HUES64 (cell line): ENCODE measurements around the gene TOLLIP.
"Not testable (repeated sequence)": the region's sequence is repeated elsewhere in the genome, so short reads cannot be mapped to it uniquely, and the experiment has no call there.

Source experiments
- H3K27ac ChIP-seq: 2 replicates; pipeline ENCODE4 v1.7.0; 2013; ENCODE audit warnings: low read depth, low read length, inconsistent platforms
- H3K27me3 ChIP-seq: 2 replicates; pipeline ENCODE4 v1.6.1; 2013; ENCODE audit warnings: mild to moderate bottlenecking, low read length; ENCODE audit not compliant: insufficient read depth
- H3K36me3 ChIP-seq: 2 replicates; pipeline ENCODE4 v1.6.1; 2013; ENCODE audit warnings: mild to moderate bottlenecking, low read length; ENCODE audit not compliant: insufficient read depth
- H3K4me1 ChIP-seq: 2 replicates; pipeline ENCODE4 v1.6.1; 2013; ENCODE audit warnings: mild to moderate bottlenecking, low read length, moderate library complexity; ENCODE audit not compliant: insufficient read depth
- H3K4me3 ChIP-seq: 2 replicates; pipeline ENCODE4 v1.5.1; 2013; ENCODE audit warnings: mild to moderate bottlenecking, low read length, moderate library complexity
- H3K9ac ChIP-seq: 2 replicates; pipeline ENCODE4 v1.6.1; 2013; ENCODE audit warnings: mild to moderate bottlenecking, low read depth, low read length
- H3K9me3 ChIP-seq: 2 replicates; pipeline ENCODE4 v1.6.1; 2013; ENCODE audit warnings: low read depth, low read length; ENCODE audit not compliant: insufficient read depth
- WGBS: fragments of 150-250, 120-280 bp; methylation state at CpG from one replicate; pipeline ENCODE4 v1.1.7; 2013; ENCODE audit warnings: missing lambda C conversion rate; 5-methylcytosine and 5-hydroxymethylcytosine counted together

The TOLLIP gene

DNA sequence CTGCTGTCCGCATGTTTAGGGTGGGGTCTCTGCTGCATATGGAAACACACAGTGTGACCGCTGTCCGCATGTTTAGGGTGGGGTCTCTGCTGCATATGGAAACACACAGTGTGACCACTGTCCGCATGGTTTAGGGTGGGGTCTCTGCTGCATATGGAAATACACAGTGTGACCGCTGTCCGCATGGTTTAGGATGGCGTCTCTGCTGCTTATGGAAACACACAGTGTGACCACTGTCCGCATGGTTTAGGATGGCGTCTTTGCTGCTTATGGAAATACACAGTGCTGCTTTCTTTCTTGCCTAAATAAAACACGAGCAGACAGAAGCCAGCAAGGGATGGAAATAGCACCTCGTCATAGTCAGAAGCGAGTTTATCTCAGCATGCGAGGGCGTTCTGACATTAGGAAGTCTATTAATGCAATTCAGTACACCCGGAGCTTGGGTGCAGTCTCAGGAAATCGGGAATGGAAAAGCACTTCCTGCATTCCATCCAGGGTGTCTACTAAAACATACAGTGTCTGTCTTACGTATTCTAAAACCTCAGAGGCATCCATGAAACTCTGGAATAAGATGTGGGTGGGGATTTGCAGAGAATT is 32.6 kb upstream of the TOLLIP start:
- no peaks in the 10 kb centered on the region for H3K4me1 ChIP-seq
- H3K27me3 ChIP-seq: peaks cover 21% of the 10 kb centered on the region
- no peak overlapping the region for H3K9ac ChIP-seq
- 86% methylated on average over 16 of the region's 17 CpGs for WGBS
- no peak overlapping the region for H3K27ac ChIP-seq
- no peak overlapping the region for H3K4me3 ChIP-seq
- no peaks in the 10 kb centered on the region for H3K9me3 ChIP-seq
- no peaks in the 10 kb centered on the region for H3K36me3 ChIP-seq

DNA sequence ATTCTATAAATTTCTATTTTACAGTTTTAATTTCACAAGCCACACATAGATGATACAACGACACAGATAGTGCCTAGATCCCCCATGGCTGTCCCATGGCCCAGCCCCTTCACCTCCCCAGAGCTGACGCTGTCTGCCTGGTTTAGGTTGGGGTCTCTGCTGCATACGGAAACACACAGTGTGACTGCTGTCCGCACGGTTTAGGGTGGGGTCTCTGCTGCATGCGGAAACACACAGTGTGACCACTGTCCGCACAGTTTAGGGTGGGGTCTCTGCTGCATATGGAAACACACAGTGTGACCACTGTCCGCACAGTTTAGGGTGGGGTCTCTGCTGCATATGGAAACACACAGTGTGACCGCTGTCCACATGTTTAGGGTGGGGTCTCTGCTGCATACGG is 31.8 kb upstream of the TOLLIP start:
- H3K4me3 ChIP-seq, H3K9ac ChIP-seq, H3K27ac ChIP-seq, H3K9me3 ChIP-seq, H3K36me3 ChIP-seq, H3K4me1 ChIP-seq: not testable (repeated sequence)
- 84% methylated on average over 10 of the region's 10 CpGs for WGBS
- peaks cover 27% of the 10 kb centered on the region for H3K27me3 ChIP-seq

DNA sequence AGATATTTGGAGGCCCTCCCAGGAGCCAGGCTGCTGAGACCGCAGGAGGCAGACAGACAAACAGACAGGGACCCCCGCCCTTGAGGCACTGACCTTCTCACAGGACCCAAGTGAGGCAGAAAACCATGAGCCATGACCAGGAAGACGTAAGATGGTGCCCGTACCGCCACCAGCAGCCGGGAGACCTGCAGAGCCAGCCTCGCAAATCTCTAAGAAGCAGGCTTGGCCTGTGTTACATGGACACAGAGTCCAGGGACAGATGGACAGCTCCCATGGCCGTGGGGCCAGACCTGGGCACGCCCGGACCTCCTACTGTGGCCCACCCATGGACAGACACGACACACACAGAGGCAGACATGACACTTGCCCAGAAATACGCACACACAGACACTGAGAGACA is 30.7 kb upstream of the TOLLIP start:
- 83% methylated on average over 12 of the region's 12 CpGs for WGBS
- Histone ChIP-seq H3K4me3 (no peak overlapping the region), H3K9me3 (no peaks in the 10 kb centered on the region), H3K9ac (no peak overlapping the region), H3K27ac (no peak overlapping the region), H3K4me1 (peaks cover 4% of the 10 kb centered on the region; the same call in 1 of the 2 replicates), H3K27me3 (peaks cover 37% of the 10 kb centered on the region), H3K36me3 (no peaks in the 10 kb centered on the region)

DNA sequence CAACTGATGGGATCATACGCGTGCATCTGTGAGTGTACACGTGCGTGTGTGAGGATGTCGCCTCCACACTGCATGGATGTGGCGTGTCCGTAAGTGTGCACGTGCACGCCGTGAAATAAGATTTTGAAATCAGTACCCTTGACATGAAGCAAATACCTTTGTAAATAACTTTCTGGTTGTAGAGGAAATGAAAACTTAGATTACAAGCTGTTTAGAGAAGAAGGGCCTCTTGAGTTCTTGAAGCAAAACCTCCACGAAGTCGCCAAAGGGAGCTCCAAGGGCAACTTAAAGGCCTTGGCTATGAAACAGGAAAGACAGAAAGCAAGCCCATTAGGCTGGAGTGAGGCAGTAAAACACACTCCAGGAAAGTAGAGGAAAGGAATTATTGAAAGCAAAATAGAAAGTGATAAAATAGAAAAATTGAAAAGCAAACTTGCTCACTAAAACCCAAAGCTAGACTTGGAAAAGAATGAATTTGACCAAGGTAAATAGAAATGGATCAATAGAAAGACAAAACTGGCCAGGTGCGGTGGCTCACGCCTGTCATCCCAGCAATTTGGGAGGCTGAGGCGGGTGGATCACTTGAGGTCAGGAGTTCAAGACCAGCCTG is 29.7 kb upstream of the TOLLIP start:
- 90% methylated on average over 15 of the region's 15 CpGs for WGBS
- no peak overlapping the region for H3K27ac ChIP-seq
- H3K9me3 ChIP-seq: peaks cover 2% of the 10 kb centered on the region; the same call in 1 of the 2 replicates
- H3K9ac ChIP-seq: no peak overlapping the region
- peaks cover 41% of the 10 kb centered on the region for H3K27me3 ChIP-seq
- H3K36me3 ChIP-seq: no peaks in the 10 kb centered on the region
- peaks cover 4% of the 10 kb centered on the region; the same call in 1 of the 2 replicates for H3K4me1 ChIP-seq
- no peak overlapping the region for H3K4me3 ChIP-seq

DNA sequence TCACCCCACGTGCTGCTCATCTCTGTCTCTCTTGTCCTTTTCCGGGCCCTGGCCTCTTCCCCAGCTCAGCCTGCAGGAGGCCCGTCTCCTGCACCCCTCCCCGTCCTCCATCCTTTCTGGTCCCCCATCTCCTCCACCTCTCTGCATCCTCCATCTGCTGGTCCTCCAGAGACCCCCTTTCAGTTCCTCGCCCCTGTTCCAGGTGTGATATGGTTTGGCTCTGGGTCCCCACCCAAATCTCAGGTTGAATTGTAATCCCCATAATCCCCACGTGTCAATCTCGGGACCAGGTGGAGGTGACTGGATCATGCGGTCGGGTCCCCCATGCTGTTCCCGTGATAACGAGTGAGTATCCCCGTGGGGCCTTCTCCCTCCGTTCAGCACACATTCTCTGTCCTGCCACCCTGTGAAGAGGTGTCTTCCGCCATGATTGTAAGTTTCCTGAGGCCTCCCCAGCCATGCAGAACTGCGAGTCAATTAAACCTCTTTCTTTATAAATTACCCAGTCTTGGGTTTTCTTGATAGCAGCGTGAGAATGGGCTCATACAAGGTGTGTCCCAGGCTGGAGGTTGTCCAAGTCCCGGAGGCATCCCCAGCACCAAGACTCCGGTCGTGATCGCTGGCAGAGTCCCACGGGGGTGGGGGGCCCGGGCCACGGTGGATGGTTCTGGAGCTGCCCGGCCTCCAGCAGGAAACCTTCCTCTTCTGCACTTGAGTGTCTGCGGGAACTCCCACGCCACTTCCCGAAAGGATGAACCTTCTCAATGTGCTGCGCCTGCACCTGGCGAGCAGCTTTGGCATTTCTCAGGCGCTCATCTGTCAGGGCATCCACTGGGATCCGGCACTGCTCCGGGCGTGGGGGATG is 29.0 kb upstream of the TOLLIP start:
- H3K9ac ChIP-seq: no peak overlapping the region
- no peak overlapping the region for H3K4me3 ChIP-seq
- H3K9me3 ChIP-seq: peaks cover 10% of the 10 kb centered on the region
- peaks cover 4% of the 10 kb centered on the region; the same call in 1 of the 2 replicates for H3K4me1 ChIP-seq
- H3K27ac ChIP-seq: no peak overlapping the region
- no peaks in the 10 kb centered on the region for H3K36me3 ChIP-seq
- peaks cover 44% of the 10 kb centered on the region for H3K27me3 ChIP-seq
- WGBS: 79% methylated on average over 33 of the region's 33 CpGs

DNA sequence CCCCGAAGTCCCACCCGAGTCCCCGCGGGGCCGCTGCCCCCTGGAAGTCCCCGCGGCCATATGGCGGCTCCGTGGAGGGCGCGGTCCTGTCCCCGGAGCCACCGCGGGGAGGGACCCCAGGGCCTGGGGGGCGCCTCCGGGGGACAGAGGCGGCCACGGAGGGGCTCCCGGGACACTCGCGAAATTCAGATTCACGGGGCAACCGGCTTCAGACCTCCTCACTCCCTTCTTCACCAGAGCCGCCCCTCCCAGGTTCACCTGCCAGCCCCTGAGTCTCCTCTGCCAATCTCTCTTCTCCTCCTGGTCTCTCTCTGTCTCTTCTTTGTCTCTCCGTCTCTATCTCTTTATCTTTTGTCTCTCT is 28.2 kb upstream of the TOLLIP start:
- H3K27me3 ChIP-seq: peaks cover 44% of the 10 kb centered on the region
- 40% methylated on average over 25 of the region's 25 CpGs for WGBS
- H3K4me1 ChIP-seq: peaks cover 4% of the 10 kb centered on the region; the same call in 1 of the 2 replicates
- peak overlapping the region; percentile 45 for H3K4me3 ChIP-seq
- H3K36me3 ChIP-seq: no peaks in the 10 kb centered on the region
- H3K27ac ChIP-seq: no peak overlapping the region
- peaks cover 10% of the 10 kb centered on the region for H3K9me3 ChIP-seq
- H3K9ac ChIP-seq: no peak overlapping the region

DNA sequence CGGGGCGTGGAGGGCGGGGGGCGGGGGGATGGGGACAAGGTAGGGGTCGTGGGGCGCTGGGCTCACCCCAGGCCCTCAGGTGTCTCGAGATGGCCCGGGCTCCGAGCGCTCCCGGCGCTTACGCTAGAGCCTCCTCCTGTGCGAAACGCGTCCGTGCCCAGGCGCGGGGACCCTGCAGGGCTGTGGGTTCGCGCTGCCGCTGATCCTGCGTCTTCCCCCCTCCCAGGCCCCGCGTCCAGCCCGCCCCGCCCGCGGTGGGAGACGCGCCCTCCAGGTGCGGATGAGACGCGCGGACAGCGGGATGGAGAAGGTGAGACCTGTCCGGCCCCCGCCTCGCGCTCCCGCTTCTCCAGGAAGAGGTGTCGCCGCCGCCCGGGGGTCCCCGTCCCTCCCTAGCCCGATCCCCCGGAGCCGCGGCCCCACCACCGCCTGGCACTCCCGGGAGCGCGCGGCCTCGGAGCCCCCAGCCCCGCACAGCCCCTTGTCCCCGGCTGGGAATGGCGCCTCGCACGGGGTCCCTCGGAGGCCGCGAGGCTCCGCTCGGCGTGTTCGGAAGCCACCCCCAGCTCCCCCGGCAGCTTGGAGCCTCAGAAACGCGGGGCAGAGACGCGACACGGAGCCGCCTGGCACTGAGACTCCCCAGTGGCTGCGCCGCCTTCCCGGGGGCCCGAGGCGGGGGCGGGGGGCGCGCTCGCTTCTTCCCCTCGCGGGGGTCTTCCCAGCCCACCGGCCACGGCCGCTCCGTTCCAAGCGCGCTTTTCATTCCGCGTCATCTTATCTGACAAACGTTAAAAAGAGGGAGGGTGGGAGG is 27.6 kb upstream of the TOLLIP start:
- Histone ChIP-seq H3K9ac (no peak overlapping the region), H3K9me3 (peaks cover 10% of the 10 kb centered on the region), H3K27me3 (peaks cover 44% of the 10 kb centered on the region), H3K36me3 (no peaks in the 10 kb centered on the region), H3K27ac (no peak overlapping the region), H3K4me1 (peaks cover 4% of the 10 kb centered on the region; the same call in 1 of the 2 replicates), H3K4me3 (peak overlapping the region; percentile 45)
- WGBS: 5% methylated on average over 91 of the region's 95 CpGs

DNA sequence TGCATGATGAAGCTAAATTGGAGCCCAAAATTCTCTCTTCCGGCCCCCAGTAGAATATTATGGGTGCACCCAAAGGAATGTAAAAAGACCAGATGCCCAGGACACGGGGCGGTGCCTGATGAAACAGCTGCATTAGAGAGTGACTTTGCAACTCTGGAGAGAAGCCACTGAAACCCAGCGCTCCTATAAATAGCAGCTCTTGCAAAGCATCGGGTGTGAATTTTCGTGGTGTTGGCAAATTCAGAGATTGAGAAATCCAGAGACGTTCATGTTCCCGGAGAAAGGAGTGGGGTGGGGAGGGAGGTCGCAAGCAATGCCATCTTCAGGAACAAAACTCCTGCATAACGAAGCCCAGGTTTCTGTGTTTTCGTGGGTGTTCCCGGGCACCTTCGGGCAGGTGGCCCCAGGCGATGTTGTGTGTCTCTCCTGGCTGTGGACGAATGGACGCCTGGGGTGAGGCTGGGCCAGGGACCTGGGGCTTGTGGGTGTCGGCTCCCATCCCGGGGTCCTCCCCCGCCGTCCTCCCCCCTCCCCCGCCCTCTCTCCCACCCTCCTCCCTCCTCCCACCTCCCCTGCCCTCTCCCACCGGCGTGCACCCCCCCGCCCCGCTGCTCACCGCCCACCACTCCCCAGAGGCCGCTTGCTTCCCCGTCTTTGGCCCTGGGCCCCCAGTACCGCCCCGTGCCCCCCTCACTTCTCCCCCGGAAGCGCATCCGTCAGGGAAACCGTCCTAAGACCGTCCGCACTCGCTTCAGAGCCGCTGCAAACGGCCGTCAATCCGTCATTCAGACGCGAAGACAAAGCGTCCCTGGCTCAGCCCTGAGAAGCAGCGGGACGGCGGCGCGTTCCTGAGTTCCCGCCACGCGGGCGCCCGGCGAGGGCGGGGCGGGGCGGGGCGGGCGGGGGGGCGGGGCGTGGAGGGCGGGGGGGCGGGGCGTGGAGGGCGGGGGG is 26.7 kb upstream of the TOLLIP start:
- WGBS: 8% methylated on average over 41 of the region's 66 CpGs
- Histone ChIP-seq H3K36me3 (no peaks in the 10 kb centered on the region), H3K27me3 (peaks cover 44% of the 10 kb centered on the region), H3K9me3 (peaks cover 10% of the 10 kb centered on the region), H3K4me3 (peak overlapping the region; percentile 61), H3K9ac (peak overlapping the region; percentile 66; the same call in 1 of the 2 replicates), H3K4me1 (peaks cover 4% of the 10 kb centered on the region; the same call in 1 of the 2 replicates), H3K27ac (no peak overlapping the region)

DNA sequence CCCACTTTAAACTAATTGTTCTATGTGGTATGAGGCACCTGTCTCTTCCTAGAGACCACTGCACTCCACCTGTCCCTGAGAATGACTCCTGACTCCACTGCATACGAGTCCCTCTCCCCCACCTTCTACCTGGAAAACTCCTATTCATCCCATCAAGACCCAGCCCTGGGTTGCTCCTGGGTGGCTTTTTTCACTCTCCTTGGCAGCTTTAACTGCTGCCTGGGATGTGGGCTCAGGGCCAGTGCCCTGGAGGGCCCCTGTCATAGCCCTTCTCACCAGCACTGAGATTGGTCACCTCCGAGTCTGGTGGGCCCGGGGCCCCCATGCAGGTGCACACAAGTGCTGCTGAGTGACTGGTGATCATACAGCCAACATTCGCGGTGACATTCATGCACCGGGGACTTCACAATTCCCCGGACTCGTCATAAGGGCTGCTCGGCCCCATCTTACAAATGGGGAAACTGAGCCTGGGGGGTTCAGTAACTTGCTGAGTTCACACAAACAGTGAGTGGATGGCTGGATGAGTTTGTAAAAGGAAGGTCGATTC is 25.9 kb upstream of the TOLLIP start:
- Histone ChIP-seq H3K27ac (no peak overlapping the region), H3K9me3 (peaks cover 12% of the 10 kb centered on the region), H3K4me1 (peaks cover 4% of the 10 kb centered on the region; the same call in 1 of the 2 replicates), H3K4me3 (peak overlapping the region; percentile 61), H3K36me3 (no peaks in the 10 kb centered on the region), H3K27me3 (peaks cover 44% of the 10 kb centered on the region), H3K9ac (no peak overlapping the region; the same call in 1 of the 2 replicates)
- 87% methylated on average over 10 of the region's 10 CpGs for WGBS

DNA sequence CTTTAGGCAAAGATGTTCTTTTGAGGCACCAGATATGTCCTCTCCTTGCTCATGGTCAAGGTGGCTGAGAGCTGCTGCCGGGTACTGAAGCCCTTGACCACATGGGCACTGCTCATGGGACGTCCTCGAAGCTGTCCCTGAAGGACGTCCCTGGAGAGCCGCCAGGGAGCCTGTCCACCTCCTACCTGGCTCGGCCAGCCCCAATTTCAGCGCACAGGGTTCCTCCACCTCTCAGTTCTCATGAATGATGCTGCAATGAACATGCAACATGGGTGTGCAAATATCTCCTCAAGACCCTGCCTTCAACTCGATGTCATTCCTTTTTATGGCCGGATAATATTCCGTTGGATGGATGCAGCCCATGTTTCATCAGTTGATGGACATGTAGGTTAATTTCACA is 24.4 kb upstream of the TOLLIP start:
- no peaks in the 10 kb centered on the region for H3K36me3 ChIP-seq
- H3K27me3 ChIP-seq: peaks cover 40% of the 10 kb centered on the region
- H3K27ac ChIP-seq: no peak overlapping the region
- peaks cover 12% of the 10 kb centered on the region for H3K9me3 ChIP-seq
- H3K4me3 ChIP-seq: no peak overlapping the region
- no peak overlapping the region for H3K9ac ChIP-seq
- H3K4me1 ChIP-seq: peaks cover 4% of the 10 kb centered on the region; the same call in 1 of the 2 replicates
- WGBS: 95% methylated on average over 10 of the region's 10 CpGs
